ENCODE results near the gene PEX16. TPM values are rescaled to one million over a fixed set of nuclear protein-coding genes. Genes with fewer than 3 reads are reported as not detected.

Gene PEX16
- total RNA-seq, 4 donors from 2014 or later, result 31.3 to 111 (median 51.9) TPM

DNA sequence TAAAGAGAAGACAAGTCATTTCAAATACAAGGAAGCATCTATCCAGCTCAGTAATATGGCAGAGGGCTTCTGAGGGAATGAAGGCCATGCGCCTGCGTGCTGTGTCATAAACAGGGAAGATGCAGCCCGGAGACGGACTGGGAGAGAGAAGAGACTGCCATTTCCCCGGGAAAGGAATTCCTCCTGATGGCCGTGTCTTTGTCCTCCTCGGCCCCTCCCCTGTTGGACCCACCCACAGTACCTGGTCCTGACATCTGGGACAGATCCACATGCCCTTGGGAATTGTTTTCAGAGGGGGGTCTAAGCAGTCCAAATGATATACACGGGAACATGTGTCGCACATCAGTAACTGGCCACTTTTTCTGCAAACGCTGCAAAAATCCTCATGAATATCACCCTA lies 20.2 kb upstream of the PEX16 start:
- intact Hi-C loops (cut with DNase I; ENCODE audit: low total_unique reads), result no loop called here
- in situ Hi-C loops (cut with MboI; ENCODE audit: low pct_ligation_motif_present in 1 of 4, low pct_unique_long_range_greater_than_20kb in 1 of 4, low sequenced_read_pairs in 3 of 4), result no loop called here
- DNase-seq, result no peak
- no peak overlapping the region for H3K27ac ChIP-seq
- H3K27me3 ChIP-seq, result no peaks in the 10 kb centered on the region
- no peak overlapping the region for H3K4me3 ChIP-seq
- no peaks in the 10 kb centered on the region for H3K9me3 ChIP-seq
- WGBS, 2 donors (ENCODE audit: low coverage in 1 of 2), result 96% methylated on average over 10 of the region's 10 CpGs; no CpG with 5 or more reads in 1 of the 2 donors
- H3K36me3 ChIP-seq, result peaks cover 0 to 37% (median 15%) of the 10 kb centered on the region in 4 donors
- TF ChIP-seq POLR2A (IDR thresholded peaks at IDR 0.05) (no peak), EP300 (IDR thresholded peaks at IDR 0.05; ENCODE audit: low read depth) (no peak), CTCF (IDR thresholded peaks at IDR 0.05) (no peak), POLR2AphosphoS5 (IDR thresholded peaks at IDR 0.05) (no peak)
- H3K4me1 ChIP-seq, result no peaks in the 10 kb centered on the region

DNA sequence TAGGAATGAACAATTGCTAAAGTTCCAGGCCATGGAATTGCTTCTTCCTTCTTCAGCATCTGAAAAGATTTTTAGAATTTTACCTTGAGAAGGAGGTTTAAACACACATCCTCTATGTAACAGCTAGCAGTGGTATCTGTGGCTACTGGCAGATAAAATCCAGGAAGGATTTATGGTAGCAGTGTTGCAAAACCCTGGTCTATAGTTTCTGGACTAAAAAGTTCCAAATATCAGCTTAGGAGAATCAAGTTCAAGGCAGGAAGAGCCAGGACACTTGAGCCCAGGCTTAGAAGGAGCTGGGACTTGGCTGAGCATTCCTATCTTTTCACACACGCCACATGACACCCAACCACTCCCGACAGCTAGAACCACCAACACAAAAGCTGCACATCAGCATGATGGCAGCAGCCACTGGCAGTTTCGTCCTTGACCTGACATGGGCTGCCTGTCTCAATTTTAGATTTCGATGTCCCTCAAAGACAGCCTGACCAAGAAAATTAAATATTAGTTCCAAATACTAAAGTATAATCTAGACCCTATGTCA lies 18.9 kb upstream of the PEX16 start:
- TF ChIP-seq POLR2A (IDR thresholded peaks at IDR 0.05) (no peak), CTCF (IDR thresholded peaks at IDR 0.05) (no peak), EP300 (IDR thresholded peaks at IDR 0.05; ENCODE audit: low read depth) (no peak), POLR2AphosphoS5 (IDR thresholded peaks at IDR 0.05) (no peak)
- no peak for DNase-seq
- intact Hi-C loops (cut with DNase I; ENCODE audit: low total_unique reads), result no loop called here
- Histone ChIP-seq H3K27ac (no peak overlapping the region), H3K4me3 (no peak overlapping the region), H3K4me1 (no peaks in the 10 kb centered on the region), H3K9me3 (no peaks in the 10 kb centered on the region), H3K36me3 (peaks cover 0 to 37% (median 15%) of the 10 kb centered on the region in 4 donors), H3K27me3 (no peaks in the 10 kb centered on the region)
- WGBS, 2 donors (ENCODE audit: low coverage in 1 of 2), result 89% methylated on average over 4 of the region's 4 CpGs; no CpG with 5 or more reads in 1 of the 2 donors
- in situ Hi-C loops (cut with MboI; ENCODE audit: low pct_ligation_motif_present in 1 of 4, low pct_unique_long_range_greater_than_20kb in 1 of 4, low sequenced_read_pairs in 3 of 4), result no loop called here

- DNase-seq, result no peak
- Histone ChIP-seq H3K27ac (no peak overlapping the region), H3K4me1 (peaks cover 1 to 3% (median 3%) of the 10 kb centered on the region in 4 donors), H3K4me3 (no peak overlapping the region), H3K36me3 (peaks cover 0 to 37% (median 15%) of the 10 kb centered on the region in 4 donors), H3K27me3 (no peaks in the 10 kb centered on the region), H3K9me3 (no peaks in the 10 kb centered on the region)
- WGBS, 2 donors (ENCODE audit: low coverage in 1 of 2), result 79 to 82% methylated on average over 7 to 8 of the region's 8 CpGs
- in situ Hi-C loops (cut with MboI; ENCODE audit: low pct_ligation_motif_present in 1 of 4, low pct_unique_long_range_greater_than_20kb in 1 of 4, low sequenced_read_pairs in 3 of 4), result no loop called here
- intact Hi-C loops (cut with DNase I; ENCODE audit: low total_unique reads), result no loop called here
- TF ChIP-seq EP300 (IDR thresholded peaks at IDR 0.05; ENCODE audit: low read depth) (no peak), POLR2A (IDR thresholded peaks at IDR 0.05) (no peak), CTCF (IDR thresholded peaks at IDR 0.05) (no peak), POLR2AphosphoS5 (IDR thresholded peaks at IDR 0.05) (no peak)
These were observed 17.8 kb upstream of the PEX16 start for GRCh38 chr11:45935349-45936064.

GRCh38 chr11:45934580-45935318 lies 17.1 kb upstream of the PEX16 start:
- no peak for DNase-seq
- in situ Hi-C loops (cut with MboI; ENCODE audit: low pct_ligation_motif_present in 1 of 4, low pct_unique_long_range_greater_than_20kb in 1 of 4, low sequenced_read_pairs in 3 of 4) (no loop called here), intact Hi-C loops (cut with DNase I; ENCODE audit: low total_unique reads) (no loop called here)
- Histone ChIP-seq H3K9me3 (no peaks in the 10 kb centered on the region), H3K4me1 (peaks cover 7 to 10% (median 9%) of the 10 kb centered on the region in 4 donors), H3K36me3 (peaks cover 0 to 37% (median 15%) of the 10 kb centered on the region in 4 donors), H3K27ac (no peak overlapping the region), H3K27me3 (no peaks in the 10 kb centered on the region), H3K4me3 (no peak overlapping the region)
- WGBS, 2 donors (ENCODE audit: low coverage in 1 of 2), result 83% methylated on average over 12 of the region's 12 CpGs; no CpG with 5 or more reads in 1 of the 2 donors
- TF ChIP-seq POLR2A (IDR thresholded peaks at IDR 0.05) (no peak), POLR2AphosphoS5 (IDR thresholded peaks at IDR 0.05) (no peak), CTCF (IDR thresholded peaks at IDR 0.05) (no peak), EP300 (IDR thresholded peaks at IDR 0.05; ENCODE audit: low read depth) (no peak)
